Astrocyte (in vitro differentiated cells and primary cell): ENCODE data around the gene CYBRD1. TPM values are rescaled to one million over a fixed set of nuclear protein-coding genes. Genes with fewer than 3 reads are reported as not detected.
A peak's percentile ranks its signal among the peaks of the same experiment; 100 is the strongest.
"Not testable (repeated sequence)": the region's sequence is repeated elsewhere in the genome, so short reads cannot be mapped to it uniquely, and the experiment has no call there.

Experiments used
- DNase-seq: peaks from one replicate; pipeline ENCODE4 v3.0.0-alpha.2; 2010; ENCODE audit warnings: low read depth
- FAIRE-seq: peaks from 2 replicates; lab custom pipeline; 2011; peaks lifted over from hg19 to GRCh38; lab: Jason Lieb, UNC
- H2AFZ ChIP-seq: 2 replicates; pipeline ENCODE4 v1.6.0; 2012; ENCODE audit warnings: low read depth, low read length, inconsistent platforms
- H3K27ac ChIP-seq: 2 replicates; pipeline ENCODE4 v1.5.1; 2011; ENCODE audit warnings: low read depth, low read length, inconsistent platforms
- H3K27me3 ChIP-seq: 2 replicates; pipeline ENCODE4 v1.6.0; 2011; ENCODE audit warnings: low read length, inconsistent platforms; ENCODE audit not compliant: insufficient read depth
- H3K36me3 ChIP-seq: 2 replicates; pipeline ENCODE4 v1.5.1; 2011; ENCODE audit warnings: low read length, inconsistent platforms; ENCODE audit not compliant: insufficient read depth
- H3K4me1 ChIP-seq: 2 replicates; pipeline ENCODE4 v1.5.1; 2011; ENCODE audit warnings: low read length, inconsistent platforms; ENCODE audit not compliant: insufficient read depth
- H3K4me2 ChIP-seq: 2 replicates; pipeline ENCODE4 v1.6.0; 2012; ENCODE audit warnings: low read length, inconsistent platforms
- H3K4me3 ChIP-seq: 2 replicates; pipeline ENCODE4 v1.5.1; 2011; ENCODE audit warnings: low read depth, mild to moderate bottlenecking, low read length, inconsistent platforms; ENCODE audit not compliant: insufficient read depth
- H3K79me2 ChIP-seq: 2 replicates; pipeline ENCODE4 v1.6.0; 2012; ENCODE audit warnings: mild to moderate bottlenecking, low read length, inconsistent platforms; ENCODE audit not compliant: insufficient read depth
- H3K9ac ChIP-seq: 2 replicates; pipeline ENCODE4 v1.6.0; 2012; ENCODE audit warnings: mild to moderate bottlenecking, low read length, inconsistent platforms
- H3K9me3 ChIP-seq: 2 replicates; pipeline ENCODE4 v1.5.1; 2012; ENCODE audit warnings: low read depth, mild to moderate bottlenecking, low read length, inconsistent platforms; ENCODE audit not compliant: insufficient read depth
- H4K20me1 ChIP-seq: 2 replicates; pipeline ENCODE4 v1.6.0; 2012; ENCODE audit warnings: low read length, inconsistent platforms; ENCODE audit not compliant: insufficient read depth
- H3K27ac Mint-ChIP-seq: one replicate; pipeline ENCODE4 v1.8.0; 2021; ENCODE audit warnings: mild to moderate bottlenecking, mixed read lengths; ENCODE audit not compliant: unreplicated experiment
- H3K27me3 Mint-ChIP-seq: one replicate; pipeline ENCODE4 v1.8.0; 2021; ENCODE audit warnings: low read depth, mixed read lengths; ENCODE audit not compliant: unreplicated experiment
- H3K36me3 Mint-ChIP-seq: one replicate; pipeline ENCODE4 v1.8.0; 2021; ENCODE audit warnings: low read depth, mixed read lengths; ENCODE audit not compliant: unreplicated experiment
- H3K4me1 Mint-ChIP-seq: one replicate; pipeline ENCODE4 v1.8.0; 2021; ENCODE audit warnings: low read depth, mixed read lengths; ENCODE audit not compliant: unreplicated experiment
- H3K4me3 Mint-ChIP-seq: one replicate; pipeline ENCODE4 v1.8.0; 2021; ENCODE audit warnings: mild to moderate bottlenecking, moderate library complexity, mixed read lengths; ENCODE audit not compliant: unreplicated experiment
- H3K9me3 Mint-ChIP-seq: one replicate; pipeline ENCODE4 v1.8.0; 2021; ENCODE audit warnings: mild to moderate bottlenecking, mixed read lengths; ENCODE audit not compliant: unreplicated experiment
- EZH2 ChIP-seq: IDR thresholded peaks from 2 replicates; pipeline ENCODE4 v1.6.1; 2012; ENCODE audit warnings: mild to moderate bottlenecking, low read length, inconsistent platforms; ENCODE audit not compliant: insufficient read depth
- total RNA-seq: library from RNA; stranded (reverse); gene quantifications from 2 replicates; pipeline ENCODE4 v1.2.1, GENCODE V29; 2021
- TF ChIP-seq, protein P1 (sequence below): IDR thresholded peaks from 2 replicates; pipeline ENCODE4 v1.5.1; 2011; ENCODE audit warnings: low read depth, mild to moderate bottlenecking, inconsistent platforms, low read length, moderate library complexity; ENCODE audit not compliant: insufficient read depth

The CYBRD1 gene
- total RNA-seq, 1 donor from 2014 or later: 26.7 TPM

DNA sequence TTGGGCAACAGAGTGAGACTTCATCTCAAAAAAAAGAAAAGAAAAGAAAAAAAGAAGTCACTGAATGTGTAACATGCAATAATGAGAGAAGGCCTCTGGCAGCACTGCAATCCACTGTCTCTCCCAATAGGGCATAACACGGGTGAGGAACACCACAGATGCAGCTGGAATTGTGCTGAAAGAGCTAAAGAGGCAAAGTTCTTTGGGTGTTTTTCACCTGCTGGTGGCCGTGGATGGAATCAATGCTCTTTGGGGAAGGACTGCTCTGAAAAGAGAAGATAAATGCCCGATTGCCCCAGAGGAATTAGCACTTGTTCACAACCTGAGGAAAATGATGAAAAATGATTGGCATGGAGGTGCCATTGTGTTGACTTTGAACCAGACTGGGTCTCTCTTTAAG, 31.0 kb upstream of the CYBRD1 start:
- Mint-ChIP-seq H3K36me3 (peaks cover 9% of the 10 kb centered on the region), H3K4me1 (peaks cover 2% of the 10 kb centered on the region), H3K9me3 (no peaks in the 10 kb centered on the region), H3K4me3 (no peak overlapping the region), H3K27me3 (no peaks in the 10 kb centered on the region), H3K27ac (no peak overlapping the region)
- Histone ChIP-seq H3K9ac (no peak overlapping the region), H3K27ac (no peak overlapping the region), H3K9me3 (no peaks in the 10 kb centered on the region), H3K27me3 (no peaks in the 10 kb centered on the region), H3K4me3 (no peak overlapping the region), H3K4me2 (no peak overlapping the region), H3K79me2 (no peaks in the 10 kb centered on the region), H3K4me1 (no peaks in the 10 kb centered on the region), H4K20me1 (no peaks in the 10 kb centered on the region), H3K36me3 (no peaks in the 10 kb centered on the region), H2AFZ (no peak overlapping the region)
- no peak for FAIRE-seq
- DNase-seq: no peak
- no peak for TF ChIP-seq EZH2
- TF ChIP-seq, protein P1, sequence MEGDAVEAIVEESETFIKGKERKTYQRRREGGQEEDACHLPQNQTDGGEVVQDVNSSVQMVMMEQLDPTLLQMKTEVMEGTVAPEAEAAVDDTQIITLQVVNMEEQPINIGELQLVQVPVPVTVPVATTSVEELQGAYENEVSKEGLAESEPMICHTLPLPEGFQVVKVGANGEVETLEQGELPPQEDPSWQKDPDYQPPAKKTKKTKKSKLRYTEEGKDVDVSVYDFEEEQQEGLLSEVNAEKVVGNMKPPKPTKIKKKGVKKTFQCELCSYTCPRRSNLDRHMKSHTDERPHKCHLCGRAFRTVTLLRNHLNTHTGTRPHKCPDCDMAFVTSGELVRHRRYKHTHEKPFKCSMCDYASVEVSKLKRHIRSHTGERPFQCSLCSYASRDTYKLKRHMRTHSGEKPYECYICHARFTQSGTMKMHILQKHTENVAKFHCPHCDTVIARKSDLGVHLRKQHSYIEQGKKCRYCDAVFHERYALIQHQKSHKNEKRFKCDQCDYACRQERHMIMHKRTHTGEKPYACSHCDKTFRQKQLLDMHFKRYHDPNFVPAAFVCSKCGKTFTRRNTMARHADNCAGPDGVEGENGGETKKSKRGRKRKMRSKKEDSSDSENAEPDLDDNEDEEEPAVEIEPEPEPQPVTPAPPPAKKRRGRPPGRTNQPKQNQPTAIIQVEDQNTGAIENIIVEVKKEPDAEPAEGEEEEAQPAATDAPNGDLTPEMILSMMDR: peak; percentile 23

GRCh38 chr2:171492664-171493063, 29.6 kb upstream of the CYBRD1 start:
- Mint-ChIP-seq H3K9me3 (no peaks in the 10 kb centered on the region), H3K27me3 (no peaks in the 10 kb centered on the region), H3K4me3 (no peak overlapping the region), H3K4me1 (peaks cover 2% of the 10 kb centered on the region), H3K27ac (no peak overlapping the region), H3K36me3 (peaks cover 13% of the 10 kb centered on the region)
- H3K9me3 ChIP-seq: no peaks in the 10 kb centered on the region
- no peak overlapping the region for H2AFZ ChIP-seq
- TF ChIP-seq EZH2: no peak
- TF ChIP-seq, protein P1: no peak
- no peak overlapping the region for H3K4me3 ChIP-seq
- H3K79me2 ChIP-seq: no peaks in the 10 kb centered on the region
- no peaks in the 10 kb centered on the region for H4K20me1 ChIP-seq
- H3K4me1 ChIP-seq: no peaks in the 10 kb centered on the region
- FAIRE-seq (no peak), DNase-seq (no peak)
- no peak overlapping the region for H3K4me2 ChIP-seq
- no peak overlapping the region for H3K27ac ChIP-seq
- no peaks in the 10 kb centered on the region for H3K36me3 ChIP-seq
- no peaks in the 10 kb centered on the region for H3K27me3 ChIP-seq
- H3K9ac ChIP-seq: no peak overlapping the region

DNA sequence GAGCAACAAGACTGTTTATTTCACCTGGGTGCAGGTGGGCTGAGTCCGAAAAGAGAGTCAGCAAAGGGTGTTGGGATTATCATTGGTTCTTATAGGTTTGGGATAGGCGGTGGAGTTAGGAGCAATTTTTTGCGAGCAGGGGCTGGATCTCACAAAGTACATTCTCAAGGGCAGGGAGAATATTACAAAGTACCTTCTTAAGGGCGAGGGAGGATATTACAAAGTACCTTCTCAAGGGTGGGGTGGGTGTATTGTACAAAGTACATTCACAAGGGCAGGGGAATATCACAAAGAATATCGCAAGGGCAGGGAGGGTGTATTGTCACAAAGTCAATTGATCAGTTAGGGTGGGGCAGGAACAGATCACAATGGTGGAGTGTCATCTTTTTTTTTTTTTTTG, 24.6 kb upstream of the CYBRD1 start:
- not testable (repeated sequence) for H3K36me3 Mint-ChIP-seq, H3K27ac ChIP-seq, H3K36me3 ChIP-seq, H3K9ac ChIP-seq, H3K4me2 ChIP-seq, H3K4me1 Mint-ChIP-seq, H3K9me3 Mint-ChIP-seq, H3K27me3 Mint-ChIP-seq, H3K79me2 ChIP-seq, H3K4me3 ChIP-seq, H3K9me3 ChIP-seq, H3K27me3 ChIP-seq, FAIRE-seq, H3K4me3 Mint-ChIP-seq, H4K20me1 ChIP-seq, DNase-seq, H3K4me1 ChIP-seq, H3K27ac Mint-ChIP-seq, H2AFZ ChIP-seq
